Sigmoid colon (tissue), 7 donors: ENCODE results near the gene ACR. TPM values are rescaled to one million over a fixed set of nuclear protein-coding genes. Genes with fewer than 3 reads are reported as not detected.

Source experiments
- DNase-seq: peaks from one replicate; pipeline ENCODE4 v3.0.0-alpha.2; 2019
- H3K27ac ChIP-seq, 4 donors: fragments of 200-600 bp; sonication (generic); one replicate each; pipeline ENCODE4 v1.5.1; 2016 to 2019; ENCODE audit warnings: mild to moderate bottlenecking in 1 of 4
- H3K27me3 ChIP-seq, 3 donors: fragments of 200-600 bp; sonication (generic); one replicate each; pipeline ENCODE4 v1.5.1; 2019; ENCODE audit warnings: mild to moderate bottlenecking in 1 of 3
- H3K36me3 ChIP-seq, 4 donors: fragments of 200-600 bp; sonication (generic); one replicate each; pipeline ENCODE4 v1.5.1; 2016 to 2019
- H3K4me1 ChIP-seq, 4 donors: fragments of 200-600 bp; sonication (generic); one replicate each; pipeline ENCODE4 v1.5.1; 2017 to 2019
- H3K4me3 ChIP-seq, 4 donors: fragments of 200-600 bp; sonication (generic); one replicate each; pipeline ENCODE4 v1.5.1; 2017 to 2019; ENCODE audit warnings: mild to moderate bottlenecking in 2 of 4, moderate library complexity in 1 of 4
- H3K9me3 ChIP-seq, 4 donors: fragments of 200-600 bp in 3 of 4; sonication (generic) in 3 of 4; one replicate each; pipeline versions ENCODE4 v1.5.1 to v1.6.1; 2013 to 2019
- CTCF ChIP-seq, 4 experiments: fragments of 450-650 bp in 3 of 4; fragments of 200-600 bp in 1 of 4; IDR thresholded peaks; one replicate each; pipeline ENCODE4 v1.5.1; 2016 to 2019; ENCODE audit warnings: antibody characterized with exemption in 4 of 4, mild to moderate bottlenecking in 3 of 4, moderate library complexity in 2 of 4
- EP300 ChIP-seq, 4 donors: sonication (generic); formaldehyde crosslinking; IDR thresholded peaks; one replicate each; pipeline ENCODE4 v1.6.1; 2017; ENCODE audit warnings: antibody characterized with exemption in 4 of 4
- POLR2A ChIP-seq, 2 donors: fragments of 450-650 bp; IDR thresholded peaks; one replicate each; pipeline ENCODE4 v1.6.1; 2016; ENCODE audit warnings: antibody characterized with exemption in 2 of 2, mild to moderate bottlenecking in 2 of 2, moderate library complexity in 2 of 2
- POLR2AphosphoS5 ChIP-seq, 4 donors: sonication (generic); formaldehyde crosslinking; IDR thresholded peaks; one replicate each; pipeline ENCODE4 v1.6.1; 2017; ENCODE audit warnings: antibody characterized with exemption in 4 of 4
- WGBS, 2 donors: extraction: QIAGEN DNeasy Blood & Tissue Kit; methylation state at CpG; one replicate each; pipeline ENCODE4 v1.1.7; 2013; 5-methylcytosine and 5-hydroxymethylcytosine counted together
- intact Hi-C: fragments of 100-400 bp; cut with DNase I; formaldehyde crosslinking; loops from one replicate; pipeline ENCODE4 v1.15.1; 2023
- polyA plus RNA-seq, 3 donors: library from polyadenylated mRNA; stranded (reverse); fragments of 200-250 nt; gene quantifications; one replicate each; pipeline ENCODE4 v1.2.3, GENCODE V29; 2013
- total RNA-seq, 4 donors: library from RNA; depleted of rRNA; stranded (reverse); fragments of >200 nt; gene quantifications; one replicate each; pipeline ENCODE4 v1.1.0, GENCODE V29; 2016
- donor health status: healthy with polysubstance abuse.
- donor health status: Bipolar disorder and iron deficiency.
- donor health status: healthy.

The ACR gene
- total and polyA plus RNA-seq, 7 donors: 0.06 to 0.68 TPM; not detected in 5

- peaks cover 0 to 9% (median 4%) of the 10 kb centered on the region in 4 donors for H3K4me1 ChIP-seq
- no peak for TF ChIP-seq CTCF (IDR thresholded peaks at IDR 0.05)
- TF ChIP-seq POLR2A (IDR thresholded peaks at IDR 0.05): no peak
- TF ChIP-seq POLR2AphosphoS5 (IDR thresholded peaks at IDR 0.05): no peak
- TF ChIP-seq EP300 (IDR thresholded peaks at IDR 0.05): no peak
- WGBS, 2 donors: 74 to 90% methylated on average over 7 of the region's 7 CpGs
- H3K4me3 ChIP-seq: no peak overlapping the region
- H3K27me3 ChIP-seq: peaks cover 9 to 33% (median 32%) of the 10 kb centered on the region in 3 donors
- no peak for DNase-seq
- intact Hi-C loops: no loop called here
- H3K27ac ChIP-seq: no peak overlapping the region
- no peaks in the 10 kb centered on the region for H3K9me3 ChIP-seq
- H3K36me3 ChIP-seq: no peaks in the 10 kb centered on the region
These were observed 14.0 kb upstream of the ACR start for GRCh38 chr22:50723991-50724390.

GRCh38 chr22:50724616-50725015 is 13.4 kb upstream of the ACR start:
- Histone ChIP-seq H3K36me3 (no peaks in the 10 kb centered on the region), H3K4me3 (no peak overlapping the region)

GRCh38 chr22:50725597-50725996 is 12.4 kb upstream of the ACR start:
- Histone ChIP-seq H3K27ac (no peak overlapping the region), H3K36me3 (no peaks in the 10 kb centered on the region), H3K4me1 (peaks cover 0 to 4% (median 0%) of the 10 kb centered on the region in 4 donors), H3K4me3 (no peak overlapping the region), H3K27me3 (peaks cover 3 to 29% (median 22%) of the 10 kb centered on the region in 3 donors), H3K9me3 (no peaks in the 10 kb centered on the region)
- WGBS, 2 donors: 92 to 95% methylated on average over 7 of the region's 7 CpGs
- no peak for TF ChIP-seq POLR2AphosphoS5 (IDR thresholded peaks at IDR 0.05)
- TF ChIP-seq POLR2A (IDR thresholded peaks at IDR 0.05): no peak
- TF ChIP-seq CTCF (IDR thresholded peaks at IDR 0.05): no peak
- no peak for TF ChIP-seq EP300 (IDR thresholded peaks at IDR 0.05)
- no peak for DNase-seq
- intact Hi-C loops: no loop called here

More at GRCh38 chr22:50724616-50725015, 13.4 kb upstream of the ACR start:
- peaks cover 9 to 29% (median 28%) of the 10 kb centered on the region in 3 donors for H3K27me3 ChIP-seq
- intact Hi-C loops: no loop called here
- no peak overlapping the region for H3K27ac ChIP-seq
- no peak for DNase-seq
- no peaks in the 10 kb centered on the region for H3K9me3 ChIP-seq
- 90 to 92% methylated on average over 8 of the region's 8 CpGs for WGBS, 2 donors
- peaks cover 0 to 9% (median 4%) of the 10 kb centered on the region in 4 donors for H3K4me1 ChIP-seq
- no peak for TF ChIP-seq CTCF (IDR thresholded peaks at IDR 0.05)
- TF ChIP-seq POLR2A (IDR thresholded peaks at IDR 0.05): no peak
- TF ChIP-seq POLR2AphosphoS5 (IDR thresholded peaks at IDR 0.05): no peak
- TF ChIP-seq EP300 (IDR thresholded peaks at IDR 0.05): no peak

GRCh38 chr22:50726643-50727340 is 11.2 kb upstream of the ACR start:
- peak; percentile 40 for DNase-seq
- WGBS, 2 donors: 90 to 94% methylated on average over 14 of the region's 14 CpGs

More at GRCh38 chr22:50726643-50727340, 11.2 kb upstream of the ACR start:
- Histone ChIP-seq H3K27me3 (peaks cover 6 to 29% (median 22%) of the 10 kb centered on the region in 3 donors), H3K27ac (no peak overlapping the region), H3K4me1 (peaks cover 0 to 3% (median 2%) of the 10 kb centered on the region in 4 donors), H3K36me3 (no peaks in the 10 kb centered on the region), H3K9me3 (no peaks in the 10 kb centered on the region), H3K4me3 (no peak overlapping the region)
- intact Hi-C loops: no loop called here
- TF ChIP-seq EP300 (IDR thresholded peaks at IDR 0.05) (no peak), CTCF (IDR thresholded peaks at IDR 0.05) (no peak), POLR2A (IDR thresholded peaks at IDR 0.05) (no peak), POLR2AphosphoS5 (IDR thresholded peaks at IDR 0.05) (no peak)
